Loucy (cell line): ENCODE data around the gene MITF.

Experiments
- H2AFZ ChIP-seq: fragments of 200-600 bp; sonication (generic); 2 replicates; pipeline ENCODE4 v1.6.0; 2016; ENCODE audit warnings: antibody characterized with exemption, mild to moderate bottlenecking, low read length, moderate library complexity
- H3F3A ChIP-seq: fragments of 200-600 bp; 2 replicates; pipeline ENCODE4 v1.6.0; 2016; ENCODE audit warnings: antibody characterized with exemption, low read depth, mild to moderate bottlenecking
- H3K27me3 ChIP-seq: fragments of 200-600 bp; sonication (generic); 2 replicates; pipeline ENCODE4 v1.6.1; 2014; ENCODE audit warnings: low read length, mild to moderate bottlenecking; ENCODE audit not compliant: insufficient read depth, poor library complexity, severe bottlenecking
- H3K36me3 ChIP-seq: fragments of 200-600 bp; sonication (generic); 2 replicates; pipeline ENCODE4 v1.6.1; 2016; ENCODE audit warnings: low read length; ENCODE audit not compliant: insufficient read depth
- H3K4me1 ChIP-seq: fragments of 200-600 bp; sonication (generic); 2 replicates; pipeline ENCODE4 v1.5.1; 2014; ENCODE audit warnings: low read length, mild to moderate bottlenecking; ENCODE audit not compliant: insufficient read depth, poor library complexity, severe bottlenecking
- H3K4me2 ChIP-seq: fragments of 200-600 bp; sonication (generic); 2 replicates; pipeline ENCODE4 v1.6.0; 2014; ENCODE audit warnings: antibody characterized with exemption, low read length, low read depth, mild to moderate bottlenecking; ENCODE audit not compliant: poor library complexity, severe bottlenecking
- H3K4me3 ChIP-seq: fragments of 200-600 bp; sonication (generic); 2 replicates; pipeline ENCODE4 v1.5.1; 2014; ENCODE audit warnings: low read length, mild to moderate bottlenecking, mixed read lengths; ENCODE audit not compliant: poor library complexity, severe bottlenecking
- H3K79me2 ChIP-seq: fragments of 200-600 bp; sonication (generic); 2 replicates; pipeline ENCODE4 v1.6.1; 2014; ENCODE audit warnings: low read length; ENCODE audit not compliant: insufficient read depth
- H3K9ac ChIP-seq: fragments of 200-600 bp; sonication (generic); 2 replicates; pipeline ENCODE4 v1.6.0; 2014; ENCODE audit warnings: mild to moderate bottlenecking, low read depth, low read length, moderate library complexity; ENCODE audit not compliant: poor library complexity, severe bottlenecking
- H3K9me2 ChIP-seq: fragments of 200-600 bp; sonication (generic); replicated peaks from 2 replicates; pipeline ENCODE4 v1.6.1; 2016; ENCODE audit warnings: low read depth, low read length, mixed read lengths
- H3K9me3 ChIP-seq: fragments of 200-600 bp; sonication (generic); 2 replicates; pipeline ENCODE4 v1.6.1; 2014; ENCODE audit warnings: mild to moderate bottlenecking, antibody characterized with exemption, low read length, low read depth; ENCODE audit not compliant: insufficient read depth
- H4K20me1 ChIP-seq: fragments of 200-600 bp; sonication (generic); 2 replicates; pipeline ENCODE4 v1.6.0; 2014; ENCODE audit warnings: antibody characterized with exemption, low read length, mild to moderate bottlenecking; ENCODE audit not compliant: insufficient read depth, poor library complexity, severe bottlenecking
- EZH2phosphoT487 ChIP-seq: fragments of 200-600 bp; IDR thresholded peaks from 2 replicates; pipeline ENCODE4 v1.6.1; 2018; ENCODE audit warnings: antibody characterized with exemption, mild to moderate bottlenecking, moderate library complexity, borderline replicate concordance
- TF ChIP-seq, protein P1 (sequence below): fragments of 200-600 bp; sonication (generic); conservative IDR thresholded peaks from 2 replicates; pipeline ENCODE4 v1.5.1; 2014; ENCODE audit warnings: mild to moderate bottlenecking, antibody characterized with exemption, low read length

The MITF gene

DNA sequence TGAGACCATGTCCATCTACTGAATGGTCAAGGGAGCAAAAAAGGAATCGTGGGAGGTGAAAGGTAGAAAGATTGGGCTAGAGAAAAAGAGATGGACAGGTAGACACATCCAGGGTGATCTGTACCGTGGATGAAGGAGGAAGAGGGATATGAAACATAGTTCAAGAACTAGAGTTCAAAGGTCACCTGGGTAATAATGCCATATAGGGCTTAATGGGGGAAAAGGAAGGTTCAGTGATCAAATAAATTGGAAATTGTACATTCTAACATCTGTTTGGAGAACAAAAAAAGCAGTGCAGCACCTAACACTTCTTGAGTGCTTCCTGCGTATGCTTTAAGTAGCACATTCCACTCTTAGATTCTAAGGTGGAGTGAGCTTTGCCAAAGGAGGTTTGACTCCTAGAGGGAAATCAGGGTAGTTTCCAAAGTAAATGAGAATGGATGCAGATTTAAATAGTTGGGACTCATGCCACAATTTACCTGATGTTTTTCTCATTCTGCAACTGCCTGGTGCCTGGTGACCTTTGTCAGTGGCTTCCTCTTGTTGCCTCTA, 46.6 kb downstream of the MITF start:
- Histone ChIP-seq H2AFZ (no peak overlapping the region), H3K4me2 (no peak overlapping the region)

DNA sequence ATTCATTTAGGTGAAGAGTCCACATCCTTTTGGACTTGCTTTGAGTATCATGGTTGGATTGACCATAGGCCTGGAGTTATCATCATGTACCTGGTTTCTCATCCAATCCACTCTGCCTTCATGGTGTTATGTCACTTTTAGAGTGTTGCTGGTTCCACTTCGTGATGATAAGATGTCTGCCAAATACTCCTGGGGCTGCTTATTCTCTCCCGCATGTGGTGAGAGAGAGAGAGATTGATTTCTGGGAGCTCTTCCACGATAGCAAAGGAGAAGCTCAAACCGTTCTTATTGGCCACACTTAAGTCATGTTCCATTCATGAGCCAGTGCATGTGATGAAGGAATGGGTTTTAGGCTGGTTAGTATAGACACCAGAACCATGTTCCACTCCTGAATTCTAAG, 47.6 kb downstream of the MITF start:
- TF ChIP-seq EZH2phosphoT487, result no peak
- TF ChIP-seq, protein P1, sequence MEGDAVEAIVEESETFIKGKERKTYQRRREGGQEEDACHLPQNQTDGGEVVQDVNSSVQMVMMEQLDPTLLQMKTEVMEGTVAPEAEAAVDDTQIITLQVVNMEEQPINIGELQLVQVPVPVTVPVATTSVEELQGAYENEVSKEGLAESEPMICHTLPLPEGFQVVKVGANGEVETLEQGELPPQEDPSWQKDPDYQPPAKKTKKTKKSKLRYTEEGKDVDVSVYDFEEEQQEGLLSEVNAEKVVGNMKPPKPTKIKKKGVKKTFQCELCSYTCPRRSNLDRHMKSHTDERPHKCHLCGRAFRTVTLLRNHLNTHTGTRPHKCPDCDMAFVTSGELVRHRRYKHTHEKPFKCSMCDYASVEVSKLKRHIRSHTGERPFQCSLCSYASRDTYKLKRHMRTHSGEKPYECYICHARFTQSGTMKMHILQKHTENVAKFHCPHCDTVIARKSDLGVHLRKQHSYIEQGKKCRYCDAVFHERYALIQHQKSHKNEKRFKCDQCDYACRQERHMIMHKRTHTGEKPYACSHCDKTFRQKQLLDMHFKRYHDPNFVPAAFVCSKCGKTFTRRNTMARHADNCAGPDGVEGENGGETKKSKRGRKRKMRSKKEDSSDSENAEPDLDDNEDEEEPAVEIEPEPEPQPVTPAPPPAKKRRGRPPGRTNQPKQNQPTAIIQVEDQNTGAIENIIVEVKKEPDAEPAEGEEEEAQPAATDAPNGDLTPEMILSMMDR, result no peak
- no peak overlapping the region for H3K4me2 ChIP-seq
- no peaks in the 10 kb centered on the region for H3K4me1 ChIP-seq

More for the DNA sequence above, 46.6 kb downstream of the MITF start:
- no peaks in the 10 kb centered on the region for H3K4me1 ChIP-seq
- H3K9ac ChIP-seq, result no peak overlapping the region
- no peaks in the 10 kb centered on the region for H3K9me3 ChIP-seq
- no peak overlapping the region for H3K4me3 ChIP-seq
- no peaks in the 10 kb centered on the region for H4K20me1 ChIP-seq
- no peaks in the 10 kb centered on the region for H3K9me2 ChIP-seq
- no peaks in the 10 kb centered on the region for H3K27me3 ChIP-seq
- no peaks in the 10 kb centered on the region for H3K79me2 ChIP-seq
- TF ChIP-seq, protein P1, result no peak
- TF ChIP-seq EZH2phosphoT487, result no peak
- H3F3A ChIP-seq, result no peaks in the 10 kb centered on the region
- no peaks in the 10 kb centered on the region for H3K36me3 ChIP-seq

DNA sequence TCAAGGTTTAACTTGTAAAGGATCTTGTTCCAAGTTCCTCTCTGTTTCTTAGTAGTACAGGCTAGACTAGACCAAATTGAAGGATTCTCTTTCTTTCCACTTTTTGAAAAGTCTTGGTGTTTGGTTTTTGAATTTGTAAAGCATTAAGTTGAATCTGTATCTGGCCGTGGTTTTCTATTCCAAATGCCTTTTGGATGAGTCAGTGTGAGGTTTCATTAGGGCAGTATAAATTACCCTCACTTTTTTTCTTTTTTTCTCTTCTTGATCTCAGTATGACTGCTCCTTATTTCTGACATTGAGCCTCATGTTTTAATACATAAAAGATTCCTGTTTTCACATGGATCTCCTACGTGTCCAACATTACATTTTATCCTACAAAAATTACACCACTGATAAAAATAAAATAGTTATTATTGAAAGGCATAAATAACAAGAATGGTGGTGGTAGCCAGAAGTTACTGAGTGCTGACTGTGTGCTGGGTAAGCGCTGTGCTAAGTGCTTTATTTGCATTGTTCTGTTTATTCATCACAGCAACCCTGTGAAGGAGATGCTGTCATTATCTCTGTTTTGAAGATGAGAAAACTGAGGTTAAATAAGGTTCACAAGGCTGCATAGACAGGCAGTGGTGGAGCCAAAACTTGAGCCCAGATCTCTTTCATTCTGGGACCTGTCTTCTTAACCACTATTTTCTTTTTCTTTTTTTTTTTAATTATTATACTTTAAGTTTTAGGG, 48.3 kb downstream of the MITF start:
- Histone ChIP-seq H3K4me2 (no peak overlapping the region), H3K9ac (no peak overlapping the region), H3K9me2 (no peaks in the 10 kb centered on the region), H3K27me3 (no peaks in the 10 kb centered on the region), H4K20me1 (no peaks in the 10 kb centered on the region), H3K4me1 (no peaks in the 10 kb centered on the region), H3K9me3 (no peaks in the 10 kb centered on the region), H3F3A (no peaks in the 10 kb centered on the region), H3K36me3 (no peaks in the 10 kb centered on the region), H3K4me3 (no peak overlapping the region), H3K79me2 (no peaks in the 10 kb centered on the region), H2AFZ (no peak overlapping the region)
- no peak for TF ChIP-seq EZH2phosphoT487
- TF ChIP-seq, protein P1, result no peak

More for the DNA sequence above, 47.6 kb downstream of the MITF start:
- H3K36me3 ChIP-seq, result no peaks in the 10 kb centered on the region
- H3K4me3 ChIP-seq, result no peak overlapping the region
- H3K9me2 ChIP-seq, result no peaks in the 10 kb centered on the region
- H3K9ac ChIP-seq, result no peak overlapping the region
- no peaks in the 10 kb centered on the region for H3K27me3 ChIP-seq
- no peaks in the 10 kb centered on the region for H3K79me2 ChIP-seq
- no peaks in the 10 kb centered on the region for H3K9me3 ChIP-seq
- H4K20me1 ChIP-seq, result no peaks in the 10 kb centered on the region
- H2AFZ ChIP-seq, result no peak overlapping the region
- no peaks in the 10 kb centered on the region for H3F3A ChIP-seq
